Activated CD4-positive, alpha-beta T cell treated with anti-CD3 and anti-CD28 coated beads, Interleukin-2, amount 10 ng/mL, durations not matched to agents 7 days and 5 days (primary cell): Measurements from ENCODE around the gene CUBN. TPM values are rescaled to one million over a fixed set of nuclear protein-coding genes. Genes with fewer than 3 reads are reported as not detected.

ENCODE experiments used
- CTCF ChIA-PET: fragments of 350-600 bp; sonication (Branson Sonifier 250); formaldehyde crosslinking; loops from one replicate; lab custom pipeline; 2021; ENCODE audit warnings: antibody characterized with exemption; lab: Charles Lee
- POLR2A ChIA-PET: fragments of 350-600 bp; sonication (Branson Sonifier 250); formaldehyde crosslinking; loops from one replicate; lab custom pipeline; 2021; ENCODE audit warnings: antibody characterized with exemption; lab: Charles Lee
- DNase-seq: peaks from one replicate; pipeline ENCODE4 v3.0.0-alpha.2; 2020
- H3K27ac Mint-ChIP-seq: one replicate; pipeline ENCODE4 v1.8.0; 2021; ENCODE audit warnings: mild to moderate bottlenecking, moderate library complexity, mixed read lengths
- H3K27me3 Mint-ChIP-seq: one replicate; pipeline ENCODE4 v1.8.0; 2021; ENCODE audit warnings: mixed read lengths
- H3K36me3 Mint-ChIP-seq: one replicate; pipeline ENCODE4 v1.8.0; 2021; ENCODE audit warnings: low read depth, mixed read lengths
- H3K4me1 Mint-ChIP-seq: one replicate; pipeline ENCODE4 v1.8.0; 2021; ENCODE audit warnings: mixed read lengths
- H3K4me3 Mint-ChIP-seq: one replicate; pipeline ENCODE4 v1.8.0; 2021; ENCODE audit warnings: mild to moderate bottlenecking, moderate library complexity, mixed read lengths
- H3K9me3 Mint-ChIP-seq: one replicate; pipeline ENCODE4 v1.8.0; 2021; ENCODE audit warnings: mixed read lengths
- total RNA-seq, 2 experiments: library from RNA; stranded (reverse); gene quantifications; one replicate each; pipeline ENCODE4 v1.2.3, GENCODE V29; 2021

Gene CUBN
- total RNA-seq, 2 experiments from 2014 or later, result 2.4 to 2.5 TPM

DNA sequence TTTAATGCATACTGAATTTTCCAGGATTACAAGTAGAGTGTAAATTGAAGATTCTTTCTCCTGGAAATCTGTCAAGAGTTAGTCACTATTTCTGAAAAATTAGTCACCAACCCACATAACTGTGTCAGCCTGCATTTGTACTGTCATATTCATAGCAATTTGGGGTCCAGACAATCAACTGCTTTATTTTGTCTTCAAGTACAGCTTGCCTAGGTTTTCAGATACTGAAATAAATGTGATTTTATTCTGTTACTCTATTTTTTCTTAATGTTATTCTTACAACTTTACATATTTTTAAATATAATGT, 55.1 kb downstream of the CUBN start:
- POLR2A ChIA-PET, result no interaction called here

GRCh38 chr10:17073725-17074540, 55.7 kb downstream of the CUBN start:
- Mint-ChIP-seq H3K27ac (no peak overlapping the region), H3K36me3 (peaks cover 4% of the 10 kb centered on the region), H3K4me1 (no peaks in the 10 kb centered on the region), H3K4me3 (no peak overlapping the region), H3K27me3 (no peaks in the 10 kb centered on the region), H3K9me3 (no peaks in the 10 kb centered on the region)
- CTCF ChIA-PET, result no interaction called here
- DNase-seq, result no peak
- POLR2A ChIA-PET, result no interaction called here

More for the DNA sequence above, 55.1 kb downstream of the CUBN start:
- no peaks in the 10 kb centered on the region for H3K27me3 Mint-ChIP-seq
- no peak for DNase-seq
- no peaks in the 10 kb centered on the region for H3K4me1 Mint-ChIP-seq
- no peaks in the 10 kb centered on the region for H3K9me3 Mint-ChIP-seq
- peaks cover 4% of the 10 kb centered on the region for H3K36me3 Mint-ChIP-seq
- H3K27ac Mint-ChIP-seq, result no peak overlapping the region
- no peak overlapping the region for H3K4me3 Mint-ChIP-seq
- CTCF ChIA-PET, result no interaction called here

- H3K36me3 Mint-ChIP-seq, result peaks cover 17% of the 10 kb centered on the region
- H3K27ac Mint-ChIP-seq, result no peak overlapping the region
- H3K4me1 Mint-ChIP-seq, result peaks cover 21% of the 10 kb centered on the region
- no peaks in the 10 kb centered on the region for H3K27me3 Mint-ChIP-seq
- DNase-seq, result no peak
- no peak overlapping the region for H3K4me3 Mint-ChIP-seq
- ChIA-PET CTCF (no interaction called here), POLR2A (no interaction called here)
- no peaks in the 10 kb centered on the region for H3K9me3 Mint-ChIP-seq
Measured at GRCh38 chr10:17068953-17069352, 60.7 kb downstream of the CUBN start.

- DNase-seq, result no peak
- H3K4me3 Mint-ChIP-seq, result no peak overlapping the region
- H3K27me3 Mint-ChIP-seq, result no peaks in the 10 kb centered on the region
- H3K4me1 Mint-ChIP-seq, result peaks cover 29% of the 10 kb centered on the region
- POLR2A ChIA-PET, result no interaction called here
- CTCF ChIA-PET, result no interaction called here
- peaks cover 17% of the 10 kb centered on the region for H3K36me3 Mint-ChIP-seq
- H3K27ac Mint-ChIP-seq, result no peak overlapping the region
- H3K9me3 Mint-ChIP-seq, result no peaks in the 10 kb centered on the region
Measured at GRCh38 chr10:17067376-17068264, 62.0 kb downstream of the CUBN start.

DNA sequence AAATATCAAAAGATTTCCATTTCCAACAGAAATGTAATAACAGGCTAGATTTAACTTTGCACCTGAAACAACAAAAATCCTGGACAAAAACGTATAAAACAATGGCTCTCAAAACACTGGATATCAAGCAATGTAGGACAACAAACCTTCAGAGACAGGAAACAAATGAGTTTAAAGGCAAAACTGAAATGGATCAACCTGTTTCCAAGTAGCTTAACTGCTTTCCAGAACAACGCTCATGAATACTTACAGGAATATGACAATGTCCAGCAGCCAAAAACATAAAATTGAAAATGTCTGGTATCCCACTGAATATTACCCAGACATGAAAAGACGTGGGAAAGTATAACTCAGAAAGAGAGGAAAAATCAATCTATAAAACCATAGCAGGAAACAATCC, 62.8 kb downstream of the CUBN start:
- POLR2A ChIA-PET, result no interaction called here
- Mint-ChIP-seq H3K9me3 (no peaks in the 10 kb centered on the region), H3K4me3 (no peak overlapping the region), H3K27me3 (no peaks in the 10 kb centered on the region), H3K36me3 (peaks cover 17% of the 10 kb centered on the region), H3K27ac (no peak overlapping the region), H3K4me1 (peaks cover 36% of the 10 kb centered on the region)
- CTCF ChIA-PET, result no interaction called here
- DNase-seq, result no peak

GRCh38 chr10:17066000-17066399, 63.6 kb downstream of the CUBN start:
- no peak for DNase-seq
- no peak overlapping the region for H3K27ac Mint-ChIP-seq
- POLR2A ChIA-PET, result no interaction called here
- H3K4me1 Mint-ChIP-seq, result peaks cover 40% of the 10 kb centered on the region
- CTCF ChIA-PET, result no interaction called here
- no peak overlapping the region for H3K4me3 Mint-ChIP-seq
- H3K36me3 Mint-ChIP-seq, result peaks cover 17% of the 10 kb centered on the region
- H3K9me3 Mint-ChIP-seq, result no peaks in the 10 kb centered on the region
- no peaks in the 10 kb centered on the region for H3K27me3 Mint-ChIP-seq

DNA sequence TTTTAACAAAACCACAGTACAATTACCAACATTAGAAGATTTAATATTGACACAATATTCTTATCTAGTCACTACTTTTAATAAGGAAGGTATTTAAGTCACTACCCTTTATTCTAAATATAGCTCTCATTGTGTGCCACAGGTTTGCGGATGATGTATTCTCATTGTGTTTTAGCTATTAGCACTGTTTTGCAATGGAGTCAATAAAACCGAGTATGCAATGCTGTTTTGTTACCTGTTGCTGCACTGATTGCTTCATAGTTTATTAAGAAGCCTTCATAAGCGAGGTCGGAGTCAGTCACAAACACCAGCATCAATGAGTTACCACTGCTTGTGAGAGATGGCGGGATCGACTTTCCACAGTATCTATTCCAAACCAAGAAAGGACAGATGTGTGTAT, 64.3 kb downstream of the CUBN start:
- no peak overlapping the region for H3K27ac Mint-ChIP-seq
- no peaks in the 10 kb centered on the region for H3K27me3 Mint-ChIP-seq
- ChIA-PET POLR2A (no interaction called here), CTCF (interaction anchor here (0.7 kb wide), 1 partner anchor 189 kb away, joined by 3 read pairs; no protein-coding TSS in a partner anchor)
- H3K4me1 Mint-ChIP-seq, result peaks cover 40% of the 10 kb centered on the region
- DNase-seq, result no peak
- no peaks in the 10 kb centered on the region for H3K9me3 Mint-ChIP-seq
- H3K4me3 Mint-ChIP-seq, result no peak overlapping the region
- H3K36me3 Mint-ChIP-seq, result peaks cover 13% of the 10 kb centered on the region

DNA sequence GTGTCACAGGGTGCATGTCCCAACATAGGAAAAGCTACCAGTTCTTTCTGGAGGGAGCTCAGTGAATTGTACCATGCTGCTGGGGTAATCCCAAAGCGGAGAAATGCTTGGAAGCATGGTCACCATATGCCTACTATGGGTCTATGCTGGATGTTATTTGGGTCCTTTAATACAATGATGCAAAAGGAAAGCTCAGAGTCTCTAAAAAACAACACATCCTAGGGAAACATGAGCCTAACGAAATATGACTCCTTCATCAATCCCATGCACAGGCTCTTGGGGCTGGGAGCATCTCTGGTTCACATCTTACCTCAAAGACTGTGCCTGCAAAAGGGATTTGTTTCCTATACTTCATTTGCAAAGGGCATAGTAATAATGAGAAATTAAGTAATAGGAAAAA, 65.2 kb downstream of the CUBN start:
- no peaks in the 10 kb centered on the region for H3K9me3 Mint-ChIP-seq
- peaks cover 15% of the 10 kb centered on the region for H3K36me3 Mint-ChIP-seq
- H3K4me3 Mint-ChIP-seq, result no peak overlapping the region
- no peaks in the 10 kb centered on the region for H3K27me3 Mint-ChIP-seq
- peaks cover 40% of the 10 kb centered on the region for H3K4me1 Mint-ChIP-seq
- no peak for DNase-seq
- CTCF ChIA-PET, result no interaction called here
- no peak overlapping the region for H3K27ac Mint-ChIP-seq
- POLR2A ChIA-PET, result no interaction called here

GRCh38 chr10:17062955-17063484, 66.6 kb downstream of the CUBN start:
- H3K9me3 Mint-ChIP-seq, result no peaks in the 10 kb centered on the region
- no peaks in the 10 kb centered on the region for H3K27me3 Mint-ChIP-seq
- H3K27ac Mint-ChIP-seq, result no peak overlapping the region
- no peak for DNase-seq
- H3K4me1 Mint-ChIP-seq, result peaks cover 43% of the 10 kb centered on the region
- H3K4me3 Mint-ChIP-seq, result no peak overlapping the region
- ChIA-PET CTCF (interaction anchor here (0.9 kb wide), 1 partner anchor 104 kb away, joined by 3 read pairs; no protein-coding TSS in a partner anchor), POLR2A (no interaction called here)
- H3K36me3 Mint-ChIP-seq, result peaks cover 12% of the 10 kb centered on the region

GRCh38 chr10:17062493-17062892, 67.1 kb downstream of the CUBN start:
- no peak overlapping the region for H3K27ac Mint-ChIP-seq
- H3K36me3 Mint-ChIP-seq, result peaks cover 7% of the 10 kb centered on the region
- H3K4me3 Mint-ChIP-seq, result no peak overlapping the region
- peaks cover under 1% of the 10 kb centered on the region for H3K9me3 Mint-ChIP-seq
- H3K27me3 Mint-ChIP-seq, result no peaks in the 10 kb centered on the region
- H3K4me1 Mint-ChIP-seq, result peaks cover 38% of the 10 kb centered on the region
- POLR2A ChIA-PET, result no interaction called here
- no peak for DNase-seq
- CTCF ChIA-PET, result interaction anchor here (0.9 kb wide), 1 partner anchor 104 kb away, joined by 3 read pairs; no protein-coding TSS in a partner anchor

DNA sequence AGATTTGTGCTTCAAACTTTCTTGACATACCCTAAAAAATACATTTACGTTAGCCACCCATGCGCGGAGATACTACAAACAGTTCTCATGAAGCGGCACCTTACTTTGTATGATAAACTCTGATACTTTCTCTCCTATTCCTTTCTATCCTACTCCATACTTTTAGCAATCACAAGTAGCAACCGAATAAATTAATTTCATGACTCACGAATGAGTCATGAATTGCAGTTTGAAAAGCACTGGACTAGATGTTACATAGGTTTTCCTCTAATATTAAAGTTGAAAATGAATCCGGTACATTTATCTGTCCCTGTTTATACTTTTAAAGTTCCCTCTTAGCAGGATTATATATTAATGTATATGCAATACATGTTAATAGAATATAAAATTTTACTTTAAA, 67.6 kb downstream of the CUBN start:
- Mint-ChIP-seq H3K27me3 (no peaks in the 10 kb centered on the region), H3K4me1 (peaks cover 33% of the 10 kb centered on the region), H3K27ac (no peak overlapping the region), H3K4me3 (no peak overlapping the region), H3K36me3 (peaks cover 8% of the 10 kb centered on the region), H3K9me3 (peaks cover 3% of the 10 kb centered on the region)
- ChIA-PET CTCF (interaction anchor here (0.9 to 1.0 kb wide), 2 partner anchors 15 to 103 kb away, joined by 3 read pairs; no protein-coding TSS in a partner anchor), POLR2A (no interaction called here)
- DNase-seq, result no peak

DNA sequence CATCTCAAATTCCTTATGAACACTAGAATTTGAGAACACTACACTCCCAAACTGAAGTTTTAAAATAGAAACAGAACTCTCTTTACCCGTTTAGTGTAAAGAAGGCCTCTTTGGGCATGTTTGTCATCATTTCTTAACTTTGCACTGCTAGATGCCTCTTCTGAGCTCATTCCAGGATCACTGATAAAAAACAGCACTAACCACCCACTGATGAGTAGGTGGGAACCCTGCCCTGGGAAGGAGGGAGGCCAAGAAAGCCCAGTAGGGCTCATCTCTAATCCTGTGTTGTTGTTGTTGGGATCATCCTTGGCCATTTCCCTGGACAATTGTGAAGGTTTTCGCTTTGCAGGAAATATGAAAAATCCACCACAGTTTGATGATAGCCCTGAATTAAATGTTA, 68.2 kb downstream of the CUBN start:
- POLR2A ChIA-PET, result no interaction called here
- CTCF ChIA-PET, result interaction anchor here (1.0 kb wide), 1 partner anchor 16 kb away, joined by 3 read pairs; no protein-coding TSS in a partner anchor
- no peak for DNase-seq
- Mint-ChIP-seq H3K4me3 (no peak overlapping the region), H3K4me1 (peaks cover 27% of the 10 kb centered on the region), H3K27ac (no peak overlapping the region), H3K36me3 (peaks cover 8% of the 10 kb centered on the region), H3K9me3 (peaks cover 3% of the 10 kb centered on the region), H3K27me3 (no peaks in the 10 kb centered on the region)

GRCh38 chr10:17060289-17060688, 69.3 kb downstream of the CUBN start:
- H3K36me3 Mint-ChIP-seq, result peaks cover 6% of the 10 kb centered on the region
- CTCF ChIA-PET, result no interaction called here
- no peak overlapping the region for H3K27ac Mint-ChIP-seq
- peaks cover 3% of the 10 kb centered on the region for H3K9me3 Mint-ChIP-seq
- no peak overlapping the region for H3K4me3 Mint-ChIP-seq
- DNase-seq, result no peak
- peaks cover 24% of the 10 kb centered on the region for H3K4me1 Mint-ChIP-seq
- H3K27me3 Mint-ChIP-seq, result no peaks in the 10 kb centered on the region
- POLR2A ChIA-PET, result no interaction called here
